Frontal cortex (tissue), 4 donors: ENCODE measurements around the gene FLAD1. TPM values are rescaled to one million over a fixed set of nuclear protein-coding genes. Genes with fewer than 3 reads are reported as not detected.

ENCODE experiments used
- DNase-seq, 2 donors: peaks; one replicate each; pipeline ENCODE4 v3.0.0; 2012; ENCODE audit warnings: low spot score in 2 of 2
- FAIRE-seq: peaks from 2 replicates; lab custom pipeline; 2012; peaks lifted over from hg19 to GRCh38; lab: Jason Lieb, UNC
- total RNA-seq: library from RNA; depleted of rRNA; stranded (reverse); fragments of >200 nt; gene quantifications from one replicate; pipeline ENCODE4 v1.2.3, GENCODE V29; 2014
- donor health status: control.
- donor health status: control.
- donor health status: control.

Gene FLAD1
- total RNA-seq, 1 donor from 2014 or later = 17.9 TPM

- FAIRE-seq (no peak), DNase-seq (no peak)
These were observed 31.1 kb upstream of the FLAD1 start for GRCh38 chr1:154951901-154952657.

- DNase-seq (no peak), FAIRE-seq (no peak)
These were observed 30.5 kb upstream of the FLAD1 start for GRCh38 chr1:154952664-154953063.

- no peak for FAIRE-seq
- DNase-seq = no peak
These were observed 29.5 kb upstream of the FLAD1 start for GRCh38 chr1:154953611-154954038.

- FAIRE-seq (no peak), DNase-seq (no peak)
These were observed 28.6 kb upstream of the FLAD1 start for GRCh38 chr1:154954541-154954940.

- DNase-seq (peak in 1 of 2 donors; percentile 70), FAIRE-seq (no peak)
These were observed 28.0 kb upstream of the FLAD1 start for GRCh38 chr1:154955039-154955717.

- FAIRE-seq = no peak
- peak; percentile 89 to 90 for DNase-seq
These were observed 27.2 kb upstream of the FLAD1 start, which contains the start of gene PBXIP1 for GRCh38 chr1:154955718-154956543. TSS of gene PBXIP1 (minus strand) at chr1:154956099. CDS start at chr1:154953721, 2,378 bp downstream.

GRCh38 chr1:154956544-154956941, 26.6 kb upstream of the FLAD1 start:
- FAIRE-seq (no peak), DNase-seq (no peak)

- DNase-seq = no peak
- no peak for FAIRE-seq
These were observed 26.0 kb upstream of the FLAD1 start for GRCh38 chr1:154957091-154957657.

- no peak for FAIRE-seq
- no peak for DNase-seq
These were observed 25.1 kb upstream of the FLAD1 start for GRCh38 chr1:154958036-154958435.

- DNase-seq = no peak
- FAIRE-seq = no peak
These were observed 24.3 kb upstream of the FLAD1 start for GRCh38 chr1:154958681-154959425.

GRCh38 chr1:154959426-154959780, 23.7 kb upstream of the FLAD1 start:
- no peak for FAIRE-seq
- no peak for DNase-seq

- FAIRE-seq = no peak
- DNase-seq = no peak
These were observed 22.6 kb upstream of the FLAD1 start for GRCh38 chr1:154960446-154961136.

GRCh38 chr1:154961207-154962155, 21.7 kb upstream of the FLAD1 start, which contains the start of gene PYGO2:
TSS of gene PYGO2 (minus strand) at chr1:154961782. CDS start at chr1:154961576, 206 bp downstream.
- FAIRE-seq (no peak), DNase-seq (peak; percentile 89 to 92)

GRCh38 chr1:154962156-154962749, 20.9 kb upstream of the FLAD1 start:
- FAIRE-seq (no peak), DNase-seq (peak in 1 of 2 donors; percentile 49)

- no peak for DNase-seq
- FAIRE-seq = no peak
These were observed 20.3 kb upstream of the FLAD1 start for GRCh38 chr1:154962795-154963330.

GRCh38 chr1:154963643-154964042, 19.5 kb upstream of the FLAD1 start:
- FAIRE-seq (no peak), DNase-seq (no peak)

GRCh38 chr1:154964359-154964758, 18.8 kb upstream of the FLAD1 start:
- no peak for FAIRE-seq
- no peak for DNase-seq
